Cardiac fibroblast (primary cell): ENCODE measurements around the gene SLC12A3.

Source experiments
- DNase-seq, 2 donors: peaks; one replicate each; pipeline versions ENCODE4 v3.0.0 to v3.0.0-alpha.2; 2010; ENCODE audit warnings: low read depth in 2 of 2
- H3K4me3 ChIP-seq, 2 donors: replicated peaks in 1 of 2; 1 replicate in 1 of 2; 2 replicates in 1 of 2; pipeline ENCODE4 v1.5.1; 2011; ENCODE audit warnings: low read depth in 2 of 2, low read length in 2 of 2, mild to moderate bottlenecking in 2 of 2, moderate library complexity in 1 of 2
- TF ChIP-seq, protein P1 (sequence below): IDR thresholded peaks from one replicate; pipeline ENCODE4 v1.5.1; 2011; ENCODE audit warnings: low read depth, mild to moderate bottlenecking, low read length, inconsistent platforms

The SLC12A3 gene

DNA sequence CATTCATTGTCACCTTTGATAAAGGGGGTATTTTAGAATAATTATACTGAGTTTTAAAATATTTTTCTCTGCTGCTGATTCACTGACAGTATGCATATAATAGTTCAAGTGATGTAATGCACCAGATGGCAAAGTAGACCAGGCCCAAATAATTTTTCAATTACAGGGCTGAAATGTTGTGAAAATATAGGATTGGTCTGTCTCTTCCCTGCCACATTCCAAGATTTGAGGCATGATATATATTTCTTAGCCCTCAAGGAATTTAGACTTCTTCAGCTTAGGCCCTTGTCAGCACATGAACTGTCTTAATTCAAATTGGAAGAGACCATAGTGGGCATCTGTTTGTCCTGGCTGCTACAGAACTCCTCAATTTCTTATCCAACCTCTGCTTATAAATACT lies 39.2 kb upstream of the SLC12A3 start:
- H3K4me3 ChIP-seq, result no peak overlapping the region
- TF ChIP-seq, protein P1, sequence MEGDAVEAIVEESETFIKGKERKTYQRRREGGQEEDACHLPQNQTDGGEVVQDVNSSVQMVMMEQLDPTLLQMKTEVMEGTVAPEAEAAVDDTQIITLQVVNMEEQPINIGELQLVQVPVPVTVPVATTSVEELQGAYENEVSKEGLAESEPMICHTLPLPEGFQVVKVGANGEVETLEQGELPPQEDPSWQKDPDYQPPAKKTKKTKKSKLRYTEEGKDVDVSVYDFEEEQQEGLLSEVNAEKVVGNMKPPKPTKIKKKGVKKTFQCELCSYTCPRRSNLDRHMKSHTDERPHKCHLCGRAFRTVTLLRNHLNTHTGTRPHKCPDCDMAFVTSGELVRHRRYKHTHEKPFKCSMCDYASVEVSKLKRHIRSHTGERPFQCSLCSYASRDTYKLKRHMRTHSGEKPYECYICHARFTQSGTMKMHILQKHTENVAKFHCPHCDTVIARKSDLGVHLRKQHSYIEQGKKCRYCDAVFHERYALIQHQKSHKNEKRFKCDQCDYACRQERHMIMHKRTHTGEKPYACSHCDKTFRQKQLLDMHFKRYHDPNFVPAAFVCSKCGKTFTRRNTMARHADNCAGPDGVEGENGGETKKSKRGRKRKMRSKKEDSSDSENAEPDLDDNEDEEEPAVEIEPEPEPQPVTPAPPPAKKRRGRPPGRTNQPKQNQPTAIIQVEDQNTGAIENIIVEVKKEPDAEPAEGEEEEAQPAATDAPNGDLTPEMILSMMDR, result no peak
- no peak for DNase-seq

DNA sequence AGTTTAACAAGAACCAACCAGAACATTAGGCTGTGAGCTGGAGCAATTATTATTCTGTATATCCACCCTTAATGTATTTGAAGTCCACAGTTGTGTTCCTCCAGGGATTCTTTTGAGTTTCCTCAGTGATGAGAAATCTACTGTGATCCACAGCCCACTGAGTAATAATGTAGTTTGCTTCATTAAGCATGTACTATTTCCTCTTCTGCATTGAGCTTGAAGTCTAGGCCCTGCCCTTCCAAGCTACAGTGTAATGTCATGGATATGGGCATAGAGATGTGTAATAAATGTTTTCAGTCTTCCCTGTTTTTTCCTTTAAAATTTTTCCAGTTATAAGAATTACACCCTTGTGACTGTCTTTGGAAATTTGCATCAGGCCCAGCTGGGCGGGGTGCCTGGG lies 36.4 kb upstream of the SLC12A3 start:
- TF ChIP-seq, protein P1, result no peak
- H3K4me3 ChIP-seq, result no peak overlapping the region
- no peak for DNase-seq

DNA sequence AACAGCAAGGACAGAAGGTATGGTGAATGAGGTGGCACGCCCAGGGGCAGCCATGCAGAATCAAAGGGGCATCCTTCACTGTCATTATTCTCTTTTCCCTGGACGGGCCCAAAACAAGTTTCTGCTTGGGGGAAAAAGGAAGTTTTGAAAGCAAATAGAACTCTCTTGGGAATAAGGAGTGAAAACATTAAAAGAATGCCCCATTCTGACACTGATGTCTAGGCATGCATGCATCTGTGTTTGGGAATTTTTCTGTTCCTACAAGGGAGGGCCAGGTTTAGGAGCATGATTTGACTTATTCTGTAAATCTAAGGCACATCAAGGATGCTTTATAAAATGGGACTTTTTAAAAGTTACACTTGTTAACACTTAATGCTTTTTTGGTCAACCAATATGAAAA lies 34.3 kb upstream of the SLC12A3 start:
- TF ChIP-seq, protein P1, result no peak
- H3K4me3 ChIP-seq, result no peak overlapping the region
- peak; percentile 27 to 77 for DNase-seq

DNA sequence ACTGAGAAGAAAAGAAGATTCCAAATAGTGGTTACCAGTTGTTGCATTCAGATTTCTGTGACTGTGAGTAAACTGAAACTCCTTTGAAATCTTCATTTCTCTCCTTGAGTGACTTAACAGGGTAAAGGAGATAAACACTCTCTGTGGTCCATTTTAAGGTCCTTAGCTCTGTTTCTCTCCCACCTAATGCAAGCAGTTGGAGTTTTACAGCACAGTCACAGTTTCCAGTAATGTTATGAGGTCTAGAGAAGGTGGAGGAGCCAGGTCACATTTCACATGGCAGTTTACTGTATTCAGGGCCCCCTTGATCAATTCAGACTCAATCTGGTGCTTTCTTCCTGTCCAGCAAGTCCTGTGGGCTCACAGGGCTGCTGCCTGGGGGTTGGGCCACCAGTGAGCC lies 32.2 kb upstream of the SLC12A3 start:
- no peak overlapping the region for H3K4me3 ChIP-seq
- TF ChIP-seq, protein P1, result no peak
- DNase-seq, result no peak

DNA sequence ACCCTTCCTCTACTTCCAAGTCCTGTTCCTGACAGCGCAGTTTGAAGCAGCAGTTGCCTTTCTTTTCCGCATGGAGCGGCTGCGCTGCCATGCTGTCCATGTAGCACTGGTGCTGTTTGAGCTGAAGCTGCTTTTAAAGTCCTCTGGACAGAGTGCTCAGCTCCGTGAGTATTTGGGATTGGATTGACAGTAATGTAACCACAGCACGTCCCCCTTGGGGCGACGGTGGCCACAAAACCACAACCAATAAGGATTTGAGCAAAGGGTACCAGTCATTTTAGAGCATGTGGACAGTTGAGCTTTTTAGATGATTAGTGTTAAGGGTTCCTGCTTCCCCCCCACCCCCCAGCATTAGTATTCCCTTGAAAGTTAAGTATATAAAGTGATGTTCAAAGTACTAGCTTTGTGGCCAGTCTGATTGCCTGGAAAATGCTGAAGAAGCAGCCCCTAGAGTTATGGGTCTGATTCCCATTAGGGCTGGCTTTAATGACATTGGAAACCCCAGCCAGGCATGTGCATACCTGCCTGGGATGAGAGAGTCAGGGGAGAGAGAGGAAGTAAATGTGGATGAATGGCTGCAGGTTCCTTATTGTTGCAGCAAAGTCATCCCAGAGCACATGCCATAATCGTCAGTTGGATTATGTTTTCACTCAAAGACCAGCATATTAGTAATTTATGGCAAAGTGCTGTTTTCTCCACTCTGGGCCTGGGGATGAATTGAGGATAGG lies 31.6 kb upstream of the SLC12A3 start:
- TF ChIP-seq, protein P1, result no peak
- DNase-seq, result no peak
- H3K4me3 ChIP-seq, result no peak overlapping the region

DNA sequence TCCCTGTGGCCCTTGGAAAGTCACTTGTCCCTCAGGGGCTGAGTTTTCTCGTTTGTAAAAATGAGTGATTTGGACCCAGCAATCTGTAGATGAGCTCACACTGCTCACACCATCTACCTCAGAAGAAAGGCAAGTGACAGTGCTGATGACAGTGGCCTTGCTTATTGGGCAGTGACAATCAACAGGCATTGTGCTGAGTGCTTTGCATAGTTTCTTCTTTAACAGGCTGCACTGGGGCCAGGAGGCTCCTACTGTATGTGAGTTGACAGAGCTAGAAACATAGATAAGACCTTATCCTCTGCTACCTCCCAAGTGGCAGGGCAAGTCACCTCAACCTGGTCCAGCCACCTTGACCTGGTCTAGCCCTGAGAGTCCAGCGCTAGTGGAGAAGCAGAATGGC lies 29.7 kb upstream of the SLC12A3 start:
- H3K4me3 ChIP-seq, result no peak overlapping the region
- TF ChIP-seq, protein P1, result no peak
- no peak for DNase-seq
